GM10266 (cell line): ENCODE data around the gene CCR8.

Source experiments
- DNase-seq: peaks from one replicate; pipeline ENCODE4 v3.0.0; 2012; ENCODE audit errors: extremely low spot score
- CTCF ChIP-seq: IDR thresholded peaks from 2 replicates; pipeline ENCODE4 v1.5.1; 2012; ENCODE audit warnings: mild to moderate bottlenecking, low read depth; ENCODE audit not compliant: control insufficient read depth, insufficient read depth; ENCODE audit errors: missing control alignments

Gene CCR8

GRCh38 chr3:39294446-39295183, 34.9 kb upstream of the CCR8 start:
- no peak for TF ChIP-seq CTCF
- DNase-seq: no peak

GRCh38 chr3:39295184-39295775, 34.2 kb upstream of the CCR8 start:
- DNase-seq: peak; percentile 65
- TF ChIP-seq CTCF: no peak

GRCh38 chr3:39296197-39297077, 33.1 kb upstream of the CCR8 start:
- TF ChIP-seq CTCF: no peak
- DNase-seq: no peak

GRCh38 chr3:39299279-39299678, 30.2 kb upstream of the CCR8 start:
- DNase-seq: no peak
- TF ChIP-seq CTCF: no peak

- TF ChIP-seq CTCF: no peak
- no peak for DNase-seq
Observed at GRCh38 chr3:39302178-39302577, 27.3 kb upstream of the CCR8 start.

GRCh38 chr3:39313289-39313688, 16.2 kb upstream of the CCR8 start:
- no peak for DNase-seq
- TF ChIP-seq CTCF: no peak

- no peak for TF ChIP-seq CTCF
- no peak for DNase-seq
Observed at GRCh38 chr3:39315420-39315819, 14.1 kb upstream of the CCR8 start.
